HAP-1 (cell line): ENCODE results near the gene NIT2.

Experiments used
- DNase-seq, 2 experiments: peaks; one replicate each; pipeline ENCODE4 v3.0.0-alpha.2; 2016 to 2020; ENCODE audit warnings: low spot score in 2 of 2
- H3K27me3 ChIP-seq: fragments of 250-450 bp; sonication (Bioruptor Pico); 2 replicates; pipeline ENCODE4 v1.5.1; 2020; ENCODE audit warnings: low read depth, mild to moderate bottlenecking, moderate library complexity
- H3K36me3 ChIP-seq: fragments of 250-450 bp; sonication (Bioruptor Pico); replicated peaks from 2 replicates; pipeline ENCODE4 v1.5.1; 2020; ENCODE audit warnings: mild to moderate bottlenecking
- H3K4me1 ChIP-seq: fragments of 250-450 bp; sonication (Bioruptor Pico); 2 replicates; pipeline ENCODE4 v1.5.1; 2020; ENCODE audit warnings: mild to moderate bottlenecking
- H3K4me3 ChIP-seq: fragments of 250-450 bp; sonication (Bioruptor Pico); 2 replicates; pipeline ENCODE4 v1.5.1; 2020; ENCODE audit warnings: mild to moderate bottlenecking, moderate library complexity
- H3K9me3 ChIP-seq: fragments of 250-450 bp; sonication (Bioruptor Pico); 2 replicates; pipeline ENCODE4 v1.5.1; 2020; ENCODE audit warnings: mild to moderate bottlenecking, moderate library complexity
- in situ Hi-C: fragments of 300-500 bp; cut with MboI; formaldehyde crosslinking; loops from 3 replicates; pipeline ENCODE4 v1.14.3; 2020; ENCODE audit warnings: low sequenced_read_pairs, inconsistent platforms, mixed read lengths

Gene NIT2

GRCh38 chr3:100407164-100407563 is 72.6 kb downstream of the NIT2 start:
- no peaks in the 10 kb centered on the region for H3K27me3 ChIP-seq
- H3K4me1 ChIP-seq, result peaks cover 16% of the 10 kb centered on the region
- no peaks in the 10 kb centered on the region; the same call in 1 of the 2 replicates for H3K36me3 ChIP-seq
- peaks cover 7% of the 10 kb centered on the region for H3K9me3 ChIP-seq
- no peak overlapping the region for H3K4me3 ChIP-seq
- no peak for DNase-seq
- in situ Hi-C loops, result no loop called here

- in situ Hi-C loops, result no loop called here
Measured at GRCh38 chr3:100407977-100408532, 73.5 kb downstream of the NIT2 start.

More at GRCh38 chr3:100407977-100408532, 73.5 kb downstream of the NIT2 start:
- Histone ChIP-seq H3K4me3 (no peak overlapping the region), H3K36me3 (no peaks in the 10 kb centered on the region; the same call in 1 of the 2 replicates), H3K9me3 (peaks cover 7% of the 10 kb centered on the region), H3K4me1 (peaks cover 8% of the 10 kb centered on the region), H3K27me3 (no peaks in the 10 kb centered on the region)
- DNase-seq, result no peak
